NCI-H2081 (cell line): ENCODE data around the gene NUDT8.
A peak's percentile ranks its signal among the peaks of the same experiment; 100 is the strongest.
"Not testable (repeated sequence)": the region's sequence is repeated elsewhere in the genome, so short reads cannot be mapped to it uniquely, and the experiment has no call there.

Experiments
- DNase-seq, 2 experiments: peaks; one replicate each; lab custom pipeline; 2025; lab: John Stamatoyannopoulos, UW

Gene NUDT8

GRCh38 chr11:67627812-67628624 lies 1.7 kb downstream of the NUDT8 start:
- DNase-seq: no peak

- DNase-seq: no peak
Observed at GRCh38 chr11:67627441-67627811, 2.3 kb downstream of the NUDT8 start.

- DNase-seq: no peak
Observed at GRCh38 chr11:67626970-67627369, 2.8 kb downstream of the NUDT8 start.

- DNase-seq: not testable (repeated sequence)
Observed at GRCh38 chr11:67626131-67626833, 3.5 kb downstream of the NUDT8 start.

GRCh38 chr11:67623795-67624194 lies 5.9 kb downstream of the NUDT8 start:
- DNase-seq: not testable (repeated sequence)

- DNase-seq: not testable (repeated sequence)
Observed at GRCh38 chr11:67622905-67623304, 6.8 kb downstream of the NUDT8 start.

GRCh38 chr11:67621928-67622327 lies 7.8 kb downstream of the NUDT8 start:
- DNase-seq: not testable (repeated sequence)

GRCh38 chr11:67620621-67621020 lies 9.1 kb downstream of the NUDT8 start:
- DNase-seq: not testable (repeated sequence)

- DNase-seq: not testable (repeated sequence)
Observed at GRCh38 chr11:67619683-67620618, 9.8 kb downstream of the NUDT8 start.

GRCh38 chr11:67618901-67619659 lies 10.7 kb downstream of the NUDT8 start:
- DNase-seq: not testable (repeated sequence)

- no peak for DNase-seq
Observed at GRCh38 chr11:67617243-67617953, 12.3 kb downstream of the NUDT8 start.

GRCh38 chr11:67616431-67617242 lies 13.1 kb downstream of the NUDT8 start:
- no peak for DNase-seq

GRCh38 chr11:67615728-67616430 lies 13.9 kb downstream of the NUDT8 start:
- no peak for DNase-seq

- DNase-seq: peak in 1 of 2 experiments; percentile 28
Observed at GRCh38 chr11:67614730-67615714, 14.7 kb downstream of the NUDT8 start.

- peak in 1 of 2 experiments; percentile 20 for DNase-seq
Observed at GRCh38 chr11:67613960-67614715, 15.6 kb downstream of the NUDT8 start.

- DNase-seq: no peak
Observed at GRCh38 chr11:67613313-67613959, 16.3 kb downstream of the NUDT8 start.

GRCh38 chr11:67612751-67613150 lies 17.0 kb downstream of the NUDT8 start:
- DNase-seq: no peak
